Measurements from ENCODE around the gene TBC1D2B. TPM values are rescaled to one million over a fixed set of nuclear protein-coding genes. Genes with fewer than 3 reads are reported as not detected.

Gene TBC1D2B
- total and polyA plus RNA-seq, 2 of the 4 experiments (the other 2 are of a cell fraction), result 17.7 to 28.3 TPM

DNA sequence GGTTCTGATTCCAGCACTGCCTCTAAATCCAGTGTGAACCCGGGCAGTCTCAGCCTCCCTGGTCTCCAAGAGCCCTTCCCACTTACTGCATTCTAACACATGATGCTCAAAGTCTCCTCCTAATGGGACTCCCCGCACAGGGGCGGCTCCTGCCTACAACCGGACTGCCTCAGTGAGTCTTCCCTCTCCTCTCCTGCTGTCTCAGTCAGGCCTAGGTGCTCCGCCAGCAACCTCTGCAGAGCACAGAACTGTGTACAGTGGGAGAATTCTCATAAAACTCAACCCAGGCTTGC lies 28.9 kb downstream of the TBC1D2B start:
- CTCF ChIA-PET, result no interaction called here
- 0 out of 3 replicates have a peak overlapping the region, but pooled peaks have one; percentile 16 for H2BK15ac ChIP-seq (ENCODE audit: low read depth, low read length)
- H3K4ac ChIP-seq (ENCODE audit: low read depth, low read length), result peak overlapping the region; percentile 26
- no peak overlapping the region for H3K4me3 ChIP-seq (ENCODE audit: insufficient read depth, low read depth, low read length)
- peak overlapping the region; percentile 26; the same call in 1 of the 2 replicates for H2AK5ac ChIP-seq (ENCODE audit: low read depth, low read length)
- peaks cover 33% of the 10 kb centered on the region for H3K9me1 ChIP-seq (ENCODE audit: insufficient read depth, low read length)
- H4K8ac ChIP-seq (ENCODE audit: low read depth in 2 of 2, low read length in 2 of 2), result no peak overlapping the region; a peak in 1 of 4 replicates
- POLR2A ChIA-PET (ENCODE audit: unreplicated experiment), result no interaction called here
- TF ChIP-seq POLR2A (IDR thresholded peaks at IDR 0.05; ENCODE audit: low read depth, low read length), result no peak
- TF ChIP-seq RAD21 (IDR thresholded peaks at IDR 0.05; ENCODE audit: low read length), result no peak
- TF ChIP-seq, protein P1, sequence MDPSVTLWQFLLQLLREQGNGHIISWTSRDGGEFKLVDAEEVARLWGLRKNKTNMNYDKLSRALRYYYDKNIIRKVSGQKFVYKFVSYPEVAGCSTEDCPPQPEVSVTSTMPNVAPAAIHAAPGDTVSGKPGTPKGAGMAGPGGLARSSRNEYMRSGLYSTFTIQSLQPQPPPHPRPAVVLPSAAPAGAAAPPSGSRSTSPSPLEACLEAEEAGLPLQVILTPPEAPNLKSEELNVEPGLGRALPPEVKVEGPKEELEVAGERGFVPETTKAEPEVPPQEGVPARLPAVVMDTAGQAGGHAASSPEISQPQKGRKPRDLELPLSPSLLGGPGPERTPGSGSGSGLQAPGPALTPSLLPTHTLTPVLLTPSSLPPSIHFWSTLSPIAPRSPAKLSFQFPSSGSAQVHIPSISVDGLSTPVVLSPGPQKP (IDR thresholded peaks at IDR 0.05; ENCODE audit: borderline replicate concordance, low read depth, low read length), result no peak
- no peak for TF ChIP-seq BHLHE40 (IDR thresholded peaks at IDR 0.05; ENCODE audit: low read depth, low read length)
- TF ChIP-seq RFX5 (IDR thresholded peaks at IDR 0.05; ENCODE audit: low read depth, low read length), result no peak
- no peak for TF ChIP-seq FOS (IDR thresholded peaks at IDR 0.05; ENCODE audit: low read depth, low read length)
- TF ChIP-seq MXI1 (IDR thresholded peaks at IDR 0.05; ENCODE audit: borderline replicate concordance, low read depth, low read length), result no peak
- no peak for TF ChIP-seq RCOR1 (IDR thresholded peaks at IDR 0.05; ENCODE audit: insufficient replicate concordance, low read length)
- TF ChIP-seq CEBPB (IDR thresholded peaks at IDR 0.05; ENCODE audit: low read depth, low read length), result no peak
- TF ChIP-seq NFE2L2 (IDR thresholded peaks at IDR 0.05; ENCODE audit: low read depth, low read length), result no peak
- TF ChIP-seq MAFK (IDR thresholded peaks at IDR 0.05; ENCODE audit: low read depth, low read length), result no peak
- no peak for TF ChIP-seq USF2 (IDR thresholded peaks at IDR 0.05; ENCODE audit: low read depth, low read length)
- no peak for TF ChIP-seq CHD1 (IDR thresholded peaks at IDR 0.05; ENCODE audit: low read depth, low read length)
- TF ChIP-seq, protein P2, sequence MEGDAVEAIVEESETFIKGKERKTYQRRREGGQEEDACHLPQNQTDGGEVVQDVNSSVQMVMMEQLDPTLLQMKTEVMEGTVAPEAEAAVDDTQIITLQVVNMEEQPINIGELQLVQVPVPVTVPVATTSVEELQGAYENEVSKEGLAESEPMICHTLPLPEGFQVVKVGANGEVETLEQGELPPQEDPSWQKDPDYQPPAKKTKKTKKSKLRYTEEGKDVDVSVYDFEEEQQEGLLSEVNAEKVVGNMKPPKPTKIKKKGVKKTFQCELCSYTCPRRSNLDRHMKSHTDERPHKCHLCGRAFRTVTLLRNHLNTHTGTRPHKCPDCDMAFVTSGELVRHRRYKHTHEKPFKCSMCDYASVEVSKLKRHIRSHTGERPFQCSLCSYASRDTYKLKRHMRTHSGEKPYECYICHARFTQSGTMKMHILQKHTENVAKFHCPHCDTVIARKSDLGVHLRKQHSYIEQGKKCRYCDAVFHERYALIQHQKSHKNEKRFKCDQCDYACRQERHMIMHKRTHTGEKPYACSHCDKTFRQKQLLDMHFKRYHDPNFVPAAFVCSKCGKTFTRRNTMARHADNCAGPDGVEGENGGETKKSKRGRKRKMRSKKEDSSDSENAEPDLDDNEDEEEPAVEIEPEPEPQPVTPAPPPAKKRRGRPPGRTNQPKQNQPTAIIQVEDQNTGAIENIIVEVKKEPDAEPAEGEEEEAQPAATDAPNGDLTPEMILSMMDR (conservative IDR thresholded peaks at IDR 0.05; ENCODE audit: low read depth, low read length), result no peak
- no peak for TF ChIP-seq SMC3 (IDR thresholded peaks at IDR 0.05; ENCODE audit: low read depth, low read length)
- TF ChIP-seq MAZ (IDR thresholded peaks at IDR 0.05; ENCODE audit: borderline replicate concordance, low read depth, low read length), result no peak
- dilution Hi-C loops (cut with HindIII; ENCODE audit: low sequenced_read_pairs, unreplicated experiment), result no loop called here
- peak overlapping the region; percentile 49; the same call in 1 of the 2 replicates for H4K91ac ChIP-seq (ENCODE audit: insufficient read depth, low read depth, low read length)
- H4K5ac ChIP-seq (ENCODE audit: low read depth, low read length), result peak overlapping the region; percentile 19; the same call in 1 of the 2 replicates
- peaks cover 27 to 79% of the 10 kb centered on the region in 2 experiments for H3K79me1 ChIP-seq (ENCODE audit: low read depth in 1 of 2, low read length in 2 of 2)
- 0 out of 2 replicates have a peak overlapping the region, but pooled peaks have one; percentile 1 for H3K27ac ChIP-seq (ENCODE audit: insufficient read depth, low read length)
- no peak overlapping the region for H3K56ac ChIP-seq (ENCODE audit: extremely low read depth, insufficient read depth, low read length)
- H3K36me3 ChIP-seq (ENCODE audit: control insufficient read depth, insufficient read depth, low read length), result peaks cover 17% of the 10 kb centered on the region
- no CpG with 5 or more reads among the region's 5 CpGs for WGBS, 2 experiments (ENCODE audit: extremely low coverage in 2 of 2, insufficient read length in 1 of 2)
- H2AFZ ChIP-seq (replicated peaks; ENCODE audit: low read length, poor library complexity), result no peak overlapping the region
- H4K20me1 ChIP-seq (ENCODE audit: insufficient read depth, low read length), result peaks cover 44% of the 10 kb centered on the region
- no peak overlapping the region for H3K14ac ChIP-seq (replicated peaks; ENCODE audit: low read depth, low read length)
- intact Hi-C loops (cut with micrococcal nuclease), result loop anchor here (2.0 to 5.0 kb wide), 3 partner anchors 14 to 41 kb away; no protein-coding TSS in a partner anchor
- H2AK9ac ChIP-seq (replicated peaks; ENCODE audit: low read depth, low read length, poor library complexity), result no peak overlapping the region
- no TSS peak for BruUV-seq (replicated peaks)
- H2BK20ac ChIP-seq (ENCODE audit: low read depth, low read length), result no peak overlapping the region; the same call in 1 of the 2 replicates
- H2BK120ac ChIP-seq (ENCODE audit: low read depth, low read length), result peak overlapping the region; percentile 50
- H3K4me1 ChIP-seq (ENCODE audit: control insufficient read depth, insufficient read depth, low read length), result peaks cover 36% of the 10 kb centered on the region
- H3K4me2 ChIP-seq (ENCODE audit: low read depth, low read length), result no peak overlapping the region
- no peaks in the 10 kb centered on the region for H3K27me3 ChIP-seq (ENCODE audit: control insufficient read depth, insufficient read depth, low read length)
- in situ Hi-C loops (cut with MboI; ENCODE audit: low sequenced_read_pairs), result no loop called here
- H3K9ac ChIP-seq (ENCODE audit: low read depth, low read length), result no peak overlapping the region
- H3K9me3 ChIP-seq (ENCODE audit: control insufficient read depth, insufficient read depth, low read length), result no peaks in the 10 kb centered on the region
- ATAC-seq (ENCODE audit: low read depth) (no peak), DNase-seq (no peak)
- no peak overlapping the region for H2BK5ac ChIP-seq (ENCODE audit: low read depth, low read length, poor library complexity, severe bottlenecking)
- peak overlapping the region; percentile 18; the same call in 1 of the 2 replicates for H3K18ac ChIP-seq (ENCODE audit: low read depth, low read length)
- H3K23ac ChIP-seq (ENCODE audit: low read depth, low read length), result no peak overlapping the region

Measured in IMR-90 (cell line).